DND-41 (cell line): Measurements from ENCODE around the gene BCL3.

Experiments used
- ATAC-seq: fragments of 200-7000 bp; cut with Tn5 transposase; 3 replicates; pipeline ENCODE4 v1.9.1; 2021; ENCODE audit warnings: low read depth; ENCODE audit not compliant: insufficient read depth
- DNase-seq: peaks from one replicate; pipeline ENCODE4 v3.0.0-alpha.2; 2020
- H2AFZ ChIP-seq: 2 replicates; pipeline ENCODE4 v1.6.0; 2012; ENCODE audit warnings: low read depth, low read length
- H3K27ac ChIP-seq: 2 replicates; pipeline ENCODE4 v1.5.1; 2012; ENCODE audit warnings: low read length, inconsistent platforms
- H3K27me3 ChIP-seq: fragments of 200-600 bp; sonication (generic); 2 replicates; pipeline ENCODE4 v1.6.0; 2012; ENCODE audit warnings: low read length, mild to moderate bottlenecking, inconsistent platforms; ENCODE audit not compliant: insufficient read depth, poor library complexity
- H3K36me3 ChIP-seq: 2 replicates; pipeline ENCODE4 v1.5.1; 2012; ENCODE audit warnings: low read length, inconsistent platforms; ENCODE audit not compliant: insufficient read depth
- H3K4me1 ChIP-seq: 2 replicates; pipeline ENCODE4 v1.5.1; 2012; ENCODE audit warnings: mild to moderate bottlenecking, low read length; ENCODE audit not compliant: insufficient read depth
- H3K4me2 ChIP-seq: 2 replicates; pipeline ENCODE4 v1.6.0; 2012; ENCODE audit warnings: mild to moderate bottlenecking, moderate library complexity, low read length, inconsistent platforms; ENCODE audit not compliant: insufficient read depth
- H3K4me3 ChIP-seq, 2 experiments: fragments of 200-600 bp in 1 of 2; shearing (Covaris generic) in 1 of 2; 2 replicates each; pipeline ENCODE4 v1.5.1; 2012 to 2016; ENCODE audit warnings: inconsistent platforms in 2 of 2, low read length in 2 of 2, mild to moderate bottlenecking in 2 of 2, low read depth in 1 of 2, moderate library complexity in 1 of 2
- H3K79me2 ChIP-seq: 2 replicates; pipeline ENCODE4 v1.6.0; 2012; ENCODE audit warnings: low read length, inconsistent platforms; ENCODE audit not compliant: insufficient read depth
- H3K9ac ChIP-seq: 2 replicates; pipeline ENCODE4 v1.6.0; 2012; ENCODE audit warnings: low read depth, mild to moderate bottlenecking, inconsistent platforms, low read length, moderate library complexity
- H3K9me3 ChIP-seq: 2 replicates; pipeline ENCODE4 v1.5.1; 2012; ENCODE audit warnings: low read length, moderate library complexity, mild to moderate bottlenecking, inconsistent platforms; ENCODE audit not compliant: insufficient read depth, severe bottlenecking
- H4K20me1 ChIP-seq: 2 replicates; pipeline ENCODE4 v1.6.0; 2012; ENCODE audit warnings: low read length; ENCODE audit not compliant: insufficient read depth
- EZH2 ChIP-seq: IDR thresholded peaks from 3 replicates; pipeline ENCODE4 v1.6.1; 2012; ENCODE audit warnings: borderline replicate concordance, low read depth, mild to moderate bottlenecking, moderate library complexity, low read length, inconsistent platforms; ENCODE audit not compliant: severe bottlenecking
- TF ChIP-seq, protein P1 (sequence below): IDR thresholded peaks from 2 replicates; pipeline ENCODE4 v1.5.1; 2012; ENCODE audit warnings: borderline replicate concordance, low read length, moderate library complexity, mild to moderate bottlenecking; ENCODE audit not compliant: poor library complexity, severe bottlenecking; ENCODE audit errors: extremely low read depth

The BCL3 gene

DNA sequence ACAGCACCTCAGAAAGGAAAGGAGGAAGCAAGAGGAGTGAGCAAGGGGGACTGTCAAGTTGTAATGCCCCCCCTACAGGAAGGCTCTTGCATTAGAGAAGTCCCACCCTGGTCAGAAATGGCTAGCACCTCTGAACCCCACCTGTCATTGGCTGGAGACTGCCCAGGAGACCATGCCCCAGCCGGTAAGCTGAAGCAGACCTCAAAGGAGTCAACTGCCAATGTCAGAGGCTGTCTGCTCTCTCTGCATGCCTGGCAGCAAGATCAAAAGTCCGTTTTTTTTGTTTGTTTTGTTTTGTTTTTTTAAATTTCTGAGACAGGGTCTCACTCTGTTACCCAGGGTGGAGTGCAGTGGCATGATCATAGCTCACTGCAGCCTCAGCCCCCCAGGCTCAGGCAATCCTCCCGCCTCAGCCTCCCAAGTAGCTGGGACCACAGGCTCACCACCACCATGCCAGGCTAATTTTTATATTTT is 8.1 kb upstream of the BCL3 start:
- TF ChIP-seq EZH2: no peak
- TF ChIP-seq, protein P1, sequence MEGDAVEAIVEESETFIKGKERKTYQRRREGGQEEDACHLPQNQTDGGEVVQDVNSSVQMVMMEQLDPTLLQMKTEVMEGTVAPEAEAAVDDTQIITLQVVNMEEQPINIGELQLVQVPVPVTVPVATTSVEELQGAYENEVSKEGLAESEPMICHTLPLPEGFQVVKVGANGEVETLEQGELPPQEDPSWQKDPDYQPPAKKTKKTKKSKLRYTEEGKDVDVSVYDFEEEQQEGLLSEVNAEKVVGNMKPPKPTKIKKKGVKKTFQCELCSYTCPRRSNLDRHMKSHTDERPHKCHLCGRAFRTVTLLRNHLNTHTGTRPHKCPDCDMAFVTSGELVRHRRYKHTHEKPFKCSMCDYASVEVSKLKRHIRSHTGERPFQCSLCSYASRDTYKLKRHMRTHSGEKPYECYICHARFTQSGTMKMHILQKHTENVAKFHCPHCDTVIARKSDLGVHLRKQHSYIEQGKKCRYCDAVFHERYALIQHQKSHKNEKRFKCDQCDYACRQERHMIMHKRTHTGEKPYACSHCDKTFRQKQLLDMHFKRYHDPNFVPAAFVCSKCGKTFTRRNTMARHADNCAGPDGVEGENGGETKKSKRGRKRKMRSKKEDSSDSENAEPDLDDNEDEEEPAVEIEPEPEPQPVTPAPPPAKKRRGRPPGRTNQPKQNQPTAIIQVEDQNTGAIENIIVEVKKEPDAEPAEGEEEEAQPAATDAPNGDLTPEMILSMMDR: no peak
- Histone ChIP-seq H2AFZ (no peak overlapping the region), H3K27me3 (no peaks in the 10 kb centered on the region), H3K4me3 (no peak overlapping the region), H3K36me3 (no peaks in the 10 kb centered on the region), H4K20me1 (no peaks in the 10 kb centered on the region), H3K4me2 (no peak overlapping the region), H3K79me2 (no peaks in the 10 kb centered on the region), H3K9me3 (no peaks in the 10 kb centered on the region), H3K4me1 (no peaks in the 10 kb centered on the region), H3K9ac (no peak overlapping the region), H3K27ac (no peak overlapping the region)
- no peak for DNase-seq
- ATAC-seq: no peak

DNA sequence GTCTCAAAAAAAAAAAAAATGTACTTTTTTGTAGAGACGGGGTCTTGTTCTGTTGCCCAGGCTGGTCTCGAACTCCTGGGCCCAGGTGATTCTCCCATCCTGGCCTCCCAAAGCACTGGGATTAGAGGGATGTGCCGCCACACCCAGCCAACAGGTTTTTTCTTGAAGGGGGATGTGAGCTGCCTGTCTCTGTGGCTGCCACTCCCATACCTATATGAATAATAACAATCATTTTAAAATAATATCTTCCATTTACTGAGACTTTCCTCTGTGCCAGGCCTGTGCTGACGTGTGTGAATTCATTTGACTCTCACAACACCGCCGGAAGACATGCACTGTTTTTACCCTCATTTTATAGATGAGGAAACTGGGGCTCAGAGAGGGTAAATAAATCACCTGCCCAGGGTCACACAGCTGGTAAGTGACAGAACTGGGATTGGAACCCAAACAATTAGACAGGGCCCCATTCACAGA is 7.2 kb upstream of the BCL3 start:
- Histone ChIP-seq H3K27me3 (peaks cover 2% of the 10 kb centered on the region), H3K27ac (no peak overlapping the region), H3K4me2 (no peak overlapping the region), H3K9ac (no peak overlapping the region), H4K20me1 (peaks cover 1% of the 10 kb centered on the region), H3K4me3 (no peak overlapping the region), H2AFZ (no peak overlapping the region), H3K4me1 (no peaks in the 10 kb centered on the region), H3K9me3 (no peaks in the 10 kb centered on the region), H3K79me2 (no peaks in the 10 kb centered on the region), H3K36me3 (no peaks in the 10 kb centered on the region)
- TF ChIP-seq, protein P1: no peak
- DNase-seq: no peak
- ATAC-seq: no peak

DNA sequence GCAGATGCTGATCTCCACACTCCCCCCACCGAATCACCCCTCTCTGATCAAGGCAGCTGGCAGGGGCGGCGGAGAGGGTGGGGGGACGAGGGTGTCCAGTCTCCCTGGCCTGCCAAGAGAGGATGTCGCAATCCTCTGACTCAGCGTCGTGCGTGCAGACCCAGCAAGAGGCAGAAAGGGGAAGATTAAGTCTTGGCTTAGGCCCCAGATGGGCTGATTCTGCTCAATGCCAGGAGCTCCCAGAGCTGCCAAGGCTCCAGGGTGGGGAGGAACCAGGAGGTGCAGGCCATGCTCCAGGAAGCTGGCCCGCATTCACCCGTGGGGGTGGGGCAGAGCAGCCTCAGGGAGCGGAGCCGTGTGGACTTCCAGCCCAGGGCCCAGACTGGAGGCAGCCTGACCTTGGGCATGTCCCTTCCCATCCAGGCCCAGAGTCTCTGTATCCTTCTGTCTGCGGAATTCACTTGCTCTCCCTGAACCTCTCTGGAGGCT is 6.6 kb upstream of the BCL3 start:
- H3K4me1 ChIP-seq: 0 out of 2 replicates have a peak, but pooled peaks cover under 1% of the 10 kb centered on the region
- H2AFZ ChIP-seq: no peak overlapping the region
- peaks cover 6% of the 10 kb centered on the region for H3K27me3 ChIP-seq
- H3K9ac ChIP-seq: no peak overlapping the region
- H3K4me2 ChIP-seq: no peak overlapping the region
- no peak for DNase-seq
- H3K79me2 ChIP-seq: no peaks in the 10 kb centered on the region
- H3K9me3 ChIP-seq: no peaks in the 10 kb centered on the region
- ATAC-seq: no peak
- H3K36me3 ChIP-seq: no peaks in the 10 kb centered on the region
- TF ChIP-seq, protein P1: no peak
- TF ChIP-seq EZH2: no peak
- no peak overlapping the region for H3K27ac ChIP-seq
- peaks cover 7% of the 10 kb centered on the region for H4K20me1 ChIP-seq
- no peak overlapping the region for H3K4me3 ChIP-seq
